ENCODE results near the gene PLAU. TPM values are rescaled to one million over a fixed set of nuclear protein-coding genes. Genes with fewer than 3 reads are reported as not detected.

The PLAU gene
- total and polyA plus RNA-seq, 2 experiments from 2014 or later = 13.3 to 17.5 TPM

DNA sequence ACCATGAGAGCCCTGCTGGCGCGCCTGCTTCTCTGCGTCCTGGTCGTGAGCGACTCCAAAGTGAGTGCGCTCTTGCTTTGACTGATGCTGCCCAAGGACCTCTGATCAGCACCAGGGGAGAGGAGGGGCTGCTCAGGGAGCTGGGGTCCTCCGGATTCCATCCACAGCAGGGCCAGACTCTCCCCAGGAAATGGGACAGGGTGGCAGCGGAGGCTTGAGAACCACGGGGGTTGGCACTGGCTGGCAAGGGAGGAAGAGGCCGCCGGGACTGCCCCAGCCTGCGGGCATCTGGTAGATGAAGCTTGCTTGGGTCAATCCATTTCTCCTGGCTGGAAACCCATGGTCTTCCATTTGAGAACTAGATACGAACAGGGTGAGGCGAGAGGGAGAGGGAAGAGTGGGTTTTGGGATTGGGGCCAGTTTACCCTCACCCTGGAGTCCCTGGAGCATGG lies 647 bp downstream of the PLAU start (continued):
- TF ChIP-seq, protein P1, sequence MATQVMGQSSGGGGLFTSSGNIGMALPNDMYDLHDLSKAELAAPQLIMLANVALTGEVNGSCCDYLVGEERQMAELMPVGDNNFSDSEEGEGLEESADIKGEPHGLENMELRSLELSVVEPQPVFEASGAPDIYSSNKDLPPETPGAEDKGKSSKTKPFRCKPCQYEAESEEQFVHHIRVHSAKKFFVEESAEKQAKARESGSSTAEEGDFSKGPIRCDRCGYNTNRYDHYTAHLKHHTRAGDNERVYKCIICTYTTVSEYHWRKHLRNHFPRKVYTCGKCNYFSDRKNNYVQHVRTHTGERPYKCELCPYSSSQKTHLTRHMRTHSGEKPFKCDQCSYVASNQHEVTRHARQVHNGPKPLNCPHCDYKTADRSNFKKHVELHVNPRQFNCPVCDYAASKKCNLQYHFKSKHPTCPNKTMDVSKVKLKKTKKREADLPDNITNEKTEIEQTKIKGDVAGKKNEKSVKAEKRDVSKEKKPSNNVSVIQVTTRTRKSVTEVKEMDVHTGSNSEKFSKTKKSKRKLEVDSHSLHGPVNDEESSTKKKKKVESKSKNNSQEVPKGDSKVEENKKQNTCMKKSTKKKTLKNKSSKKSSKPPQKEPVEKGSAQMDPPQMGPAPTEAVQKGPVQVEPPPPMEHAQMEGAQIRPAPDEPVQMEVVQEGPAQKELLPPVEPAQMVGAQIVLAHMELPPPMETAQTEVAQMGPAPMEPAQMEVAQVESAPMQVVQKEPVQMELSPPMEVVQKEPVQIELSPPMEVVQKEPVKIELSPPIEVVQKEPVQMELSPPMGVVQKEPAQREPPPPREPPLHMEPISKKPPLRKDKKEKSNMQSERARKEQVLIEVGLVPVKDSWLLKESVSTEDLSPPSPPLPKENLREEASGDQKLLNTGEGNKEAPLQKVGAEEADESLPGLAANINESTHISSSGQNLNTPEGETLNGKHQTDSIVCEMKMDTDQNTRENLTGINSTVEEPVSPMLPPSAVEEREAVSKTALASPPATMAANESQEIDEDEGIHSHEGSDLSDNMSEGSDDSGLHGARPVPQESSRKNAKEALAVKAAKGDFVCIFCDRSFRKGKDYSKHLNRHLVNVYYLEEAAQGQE (IDR thresholded peaks at IDR 0.05; ENCODE audit: unreplicated experiment) = no peak
- TF ChIP-seq, protein P2, sequence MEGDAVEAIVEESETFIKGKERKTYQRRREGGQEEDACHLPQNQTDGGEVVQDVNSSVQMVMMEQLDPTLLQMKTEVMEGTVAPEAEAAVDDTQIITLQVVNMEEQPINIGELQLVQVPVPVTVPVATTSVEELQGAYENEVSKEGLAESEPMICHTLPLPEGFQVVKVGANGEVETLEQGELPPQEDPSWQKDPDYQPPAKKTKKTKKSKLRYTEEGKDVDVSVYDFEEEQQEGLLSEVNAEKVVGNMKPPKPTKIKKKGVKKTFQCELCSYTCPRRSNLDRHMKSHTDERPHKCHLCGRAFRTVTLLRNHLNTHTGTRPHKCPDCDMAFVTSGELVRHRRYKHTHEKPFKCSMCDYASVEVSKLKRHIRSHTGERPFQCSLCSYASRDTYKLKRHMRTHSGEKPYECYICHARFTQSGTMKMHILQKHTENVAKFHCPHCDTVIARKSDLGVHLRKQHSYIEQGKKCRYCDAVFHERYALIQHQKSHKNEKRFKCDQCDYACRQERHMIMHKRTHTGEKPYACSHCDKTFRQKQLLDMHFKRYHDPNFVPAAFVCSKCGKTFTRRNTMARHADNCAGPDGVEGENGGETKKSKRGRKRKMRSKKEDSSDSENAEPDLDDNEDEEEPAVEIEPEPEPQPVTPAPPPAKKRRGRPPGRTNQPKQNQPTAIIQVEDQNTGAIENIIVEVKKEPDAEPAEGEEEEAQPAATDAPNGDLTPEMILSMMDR (conservative IDR thresholded peaks at IDR 0.05; ENCODE audit: low read depth in 2 of 2) = no peak
- TF ChIP-seq ZNF331 (CRISPR knock-in tag; IDR thresholded peaks at IDR 0.05; ENCODE audit: low read depth) (no peak), EZH2 (IDR thresholded peaks at IDR 0.05; ENCODE audit: low read depth, unreplicated experiment) (no peak), CREB1 (CRISPR knock-in tag; IDR thresholded peaks at IDR 0.05; ENCODE audit: low read depth) (no peak)

DNA sequence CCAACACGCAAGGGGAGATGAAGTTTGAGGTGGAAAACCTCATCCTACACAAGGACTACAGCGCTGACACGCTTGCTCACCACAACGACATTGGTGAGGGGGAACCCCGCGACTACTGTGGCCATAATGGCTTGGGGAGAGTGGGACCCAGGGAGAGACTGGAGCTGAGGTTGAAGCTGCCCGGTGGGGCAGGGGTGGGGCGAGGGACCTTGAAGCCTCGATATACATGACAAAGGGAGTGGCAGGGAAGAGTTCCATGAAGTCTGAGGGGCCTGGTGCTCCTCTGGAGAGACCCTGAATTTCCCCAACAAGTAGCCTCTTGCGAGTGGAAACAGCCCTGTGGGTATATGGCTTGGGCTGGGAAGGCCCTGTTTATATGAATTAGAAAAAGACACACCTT lies 3.1 kb downstream of the PLAU start:
- TF ChIP-seq ZNF331 (CRISPR knock-in tag; IDR thresholded peaks at IDR 0.05; ENCODE audit: low read depth) (no peak), NANOG (IDR thresholded peaks at IDR 0.05; ENCODE audit: borderline replicate concordance) (no peak)
- TF ChIP-seq, protein P3, sequence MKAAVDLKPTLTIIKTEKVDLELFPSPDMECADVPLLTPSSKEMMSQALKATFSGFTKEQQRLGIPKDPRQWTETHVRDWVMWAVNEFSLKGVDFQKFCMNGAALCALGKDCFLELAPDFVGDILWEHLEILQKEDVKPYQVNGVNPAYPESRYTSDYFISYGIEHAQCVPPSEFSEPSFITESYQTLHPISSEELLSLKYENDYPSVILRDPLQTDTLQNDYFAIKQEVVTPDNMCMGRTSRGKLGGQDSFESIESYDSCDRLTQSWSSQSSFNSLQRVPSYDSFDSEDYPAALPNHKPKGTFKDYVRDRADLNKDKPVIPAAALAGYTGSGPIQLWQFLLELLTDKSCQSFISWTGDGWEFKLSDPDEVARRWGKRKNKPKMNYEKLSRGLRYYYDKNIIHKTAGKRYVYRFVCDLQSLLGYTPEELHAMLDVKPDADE (IDR thresholded peaks at IDR 0.05) = no peak
- DNase-seq (ENCODE audit: low spot score) = peak; percentile 34
- Histone ChIP-seq H3K36me3 (ENCODE audit: insufficient read depth) (no peaks in the 10 kb centered on the region; the same call in 1 of the 2 replicates), H3K4me2 (peak overlapping the region; percentile 65), H2AFZ (no peak overlapping the region), H3F3A (replicated peaks; ENCODE audit: low read depth) (peaks cover 13% of the 10 kb centered on the region; the same call in 1 of the 2 replicates), H3K27me3 (ENCODE audit: insufficient read depth) (peaks cover 38% of the 10 kb centered on the region), H3K4me1 (ENCODE audit: insufficient read depth) (peaks cover 35% of the 10 kb centered on the region), H4K20me1 (replicated peaks; ENCODE audit: insufficient read depth) (no peaks in the 10 kb centered on the region), H3K9me2 (ENCODE audit: insufficient read depth) (0 out of 2 replicates have a peak, but pooled peaks cover 3% of the 10 kb centered on the region), H3K79me2 (replicated peaks; ENCODE audit: insufficient read depth) (no peaks in the 10 kb centered on the region), H3K27ac (ENCODE audit: low read depth) (no peak overlapping the region), H3K4me3 (no peak overlapping the region)
- peaks cover 31% of the 10 kb centered on the region for H3K4me1 Mint-ChIP-seq
- no peak overlapping the region for H3K27ac Mint-ChIP-seq
- H3K27me3 Mint-ChIP-seq (ENCODE audit: insufficient read depth, low read depth, poor library complexity) = peaks cover 33% of the 10 kb centered on the region
- H3K9me3 Mint-ChIP-seq = no peaks in the 10 kb centered on the region
- peak; percentile 3 for ATAC-seq
- H3K36me3 Mint-ChIP-seq (ENCODE audit: low read depth) = peaks cover 20% of the 10 kb centered on the region
- peak overlapping the region; percentile 34; the same call in 1 of the 3 replicates for H3K4me3 Mint-ChIP-seq
